BE2C (cell line): ENCODE measurements around the gene COBL.

ENCODE experiments used
- DNase-seq: peaks from one replicate; pipeline ENCODE4 v3.0.0-alpha.2; 2020
- H3K27me3 ChIP-seq: fragments of 250-450 bp; sonication (Bioruptor Pico); 2 replicates; pipeline ENCODE4 v1.5.1; 2020; ENCODE audit warnings: mild to moderate bottlenecking
- H3K36me3 ChIP-seq: fragments of 250-450 bp; sonication (Bioruptor Pico); 2 replicates; pipeline ENCODE4 v1.5.1; 2020; ENCODE audit warnings: mild to moderate bottlenecking
- H3K4me1 ChIP-seq: fragments of 250-450 bp; sonication (Bioruptor Pico); 2 replicates; pipeline ENCODE4 v1.5.1; 2020
- H3K4me3 ChIP-seq: 2 replicates; pipeline ENCODE4 v1.5.1; 2011; ENCODE audit warnings: low read depth, low read length
- H3K9me3 ChIP-seq: fragments of 250-450 bp; sonication (Bioruptor Pico); 2 replicates; pipeline ENCODE4 v1.5.1; 2020
- TF ChIP-seq, protein P1 (sequence below): IDR thresholded peaks from 2 replicates; pipeline ENCODE4 v1.5.1; 2012; ENCODE audit warnings: mild to moderate bottlenecking, low read depth, low read length

Gene COBL

DNA sequence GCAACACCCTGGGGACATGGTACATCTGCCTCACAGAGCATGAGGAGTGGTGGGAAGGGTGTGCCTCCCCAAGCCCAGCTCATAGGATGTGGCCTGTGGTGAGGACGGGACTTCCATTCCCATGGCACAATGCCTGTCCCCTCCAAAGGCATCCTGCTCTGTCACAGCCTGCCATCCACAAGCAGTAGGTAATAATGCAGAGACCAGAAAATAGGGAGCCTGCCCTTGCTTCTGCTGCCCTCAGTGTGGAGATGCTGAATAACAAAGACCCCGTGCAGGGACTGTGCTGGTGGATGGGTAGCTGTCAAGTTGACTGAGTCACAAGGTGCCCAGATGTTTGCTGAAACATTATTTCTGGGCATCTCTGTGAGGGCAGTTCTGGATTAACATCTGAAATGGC, 334.0 kb downstream of the COBL start:
- Histone ChIP-seq H3K27me3 (no peaks in the 10 kb centered on the region), H3K36me3 (no peaks in the 10 kb centered on the region), H3K9me3 (no peaks in the 10 kb centered on the region; the same call in 1 of the 2 replicates), H3K4me3 (no peak overlapping the region), H3K4me1 (no peaks in the 10 kb centered on the region)
- DNase-seq = no peak
- TF ChIP-seq, protein P1, sequence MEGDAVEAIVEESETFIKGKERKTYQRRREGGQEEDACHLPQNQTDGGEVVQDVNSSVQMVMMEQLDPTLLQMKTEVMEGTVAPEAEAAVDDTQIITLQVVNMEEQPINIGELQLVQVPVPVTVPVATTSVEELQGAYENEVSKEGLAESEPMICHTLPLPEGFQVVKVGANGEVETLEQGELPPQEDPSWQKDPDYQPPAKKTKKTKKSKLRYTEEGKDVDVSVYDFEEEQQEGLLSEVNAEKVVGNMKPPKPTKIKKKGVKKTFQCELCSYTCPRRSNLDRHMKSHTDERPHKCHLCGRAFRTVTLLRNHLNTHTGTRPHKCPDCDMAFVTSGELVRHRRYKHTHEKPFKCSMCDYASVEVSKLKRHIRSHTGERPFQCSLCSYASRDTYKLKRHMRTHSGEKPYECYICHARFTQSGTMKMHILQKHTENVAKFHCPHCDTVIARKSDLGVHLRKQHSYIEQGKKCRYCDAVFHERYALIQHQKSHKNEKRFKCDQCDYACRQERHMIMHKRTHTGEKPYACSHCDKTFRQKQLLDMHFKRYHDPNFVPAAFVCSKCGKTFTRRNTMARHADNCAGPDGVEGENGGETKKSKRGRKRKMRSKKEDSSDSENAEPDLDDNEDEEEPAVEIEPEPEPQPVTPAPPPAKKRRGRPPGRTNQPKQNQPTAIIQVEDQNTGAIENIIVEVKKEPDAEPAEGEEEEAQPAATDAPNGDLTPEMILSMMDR = no peak

DNA sequence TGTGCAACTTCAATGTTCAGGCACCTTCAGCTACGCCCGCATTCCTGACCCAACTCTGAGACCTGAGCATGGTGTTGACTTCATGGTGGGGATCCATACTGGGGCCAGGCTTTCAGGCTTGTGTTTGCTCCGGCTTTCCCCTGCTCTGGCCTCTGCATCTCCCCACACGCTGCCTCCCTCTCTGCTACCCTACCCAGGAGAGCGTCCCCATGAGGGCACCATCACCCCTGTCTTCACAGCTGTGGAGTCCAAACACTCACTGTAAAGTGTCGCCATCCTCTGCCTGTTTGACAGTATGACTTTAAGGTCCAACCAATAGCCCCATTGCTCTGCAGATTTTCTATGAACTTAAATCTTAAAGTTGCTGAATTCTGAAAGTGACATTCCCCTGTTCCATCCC, 334.9 kb downstream of the COBL start:
- Histone ChIP-seq H3K27me3 (no peaks in the 10 kb centered on the region), H3K4me1 (no peaks in the 10 kb centered on the region), H3K4me3 (no peak overlapping the region), H3K9me3 (no peaks in the 10 kb centered on the region; the same call in 1 of the 2 replicates), H3K36me3 (no peaks in the 10 kb centered on the region)
- no peak for DNase-seq
- TF ChIP-seq, protein P1 = no peak

DNA sequence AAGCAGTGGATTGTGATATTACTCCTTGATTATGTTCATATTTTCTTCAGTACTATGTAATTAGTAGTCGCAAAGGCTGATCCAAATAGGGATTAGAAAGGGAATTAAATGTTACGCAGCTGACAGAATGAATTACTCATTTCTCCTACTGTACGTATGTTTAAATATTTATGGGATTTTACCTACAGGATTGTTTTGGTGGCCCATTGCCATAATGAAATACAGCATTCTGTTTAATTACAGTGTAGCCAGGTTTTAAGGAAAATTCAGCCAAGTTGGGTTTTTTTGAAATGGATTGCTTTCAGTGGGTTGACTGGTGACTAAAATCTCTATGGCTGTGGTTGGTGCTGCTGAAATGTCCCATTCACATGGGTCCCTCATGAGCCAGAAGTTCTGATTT, 336.2 kb downstream of the COBL start:
- Histone ChIP-seq H3K27me3 (no peaks in the 10 kb centered on the region), H3K4me3 (no peak overlapping the region), H3K4me1 (no peaks in the 10 kb centered on the region), H3K36me3 (no peaks in the 10 kb centered on the region), H3K9me3 (no peaks in the 10 kb centered on the region; the same call in 1 of the 2 replicates)
- DNase-seq = no peak
- TF ChIP-seq, protein P1 = no peak

DNA sequence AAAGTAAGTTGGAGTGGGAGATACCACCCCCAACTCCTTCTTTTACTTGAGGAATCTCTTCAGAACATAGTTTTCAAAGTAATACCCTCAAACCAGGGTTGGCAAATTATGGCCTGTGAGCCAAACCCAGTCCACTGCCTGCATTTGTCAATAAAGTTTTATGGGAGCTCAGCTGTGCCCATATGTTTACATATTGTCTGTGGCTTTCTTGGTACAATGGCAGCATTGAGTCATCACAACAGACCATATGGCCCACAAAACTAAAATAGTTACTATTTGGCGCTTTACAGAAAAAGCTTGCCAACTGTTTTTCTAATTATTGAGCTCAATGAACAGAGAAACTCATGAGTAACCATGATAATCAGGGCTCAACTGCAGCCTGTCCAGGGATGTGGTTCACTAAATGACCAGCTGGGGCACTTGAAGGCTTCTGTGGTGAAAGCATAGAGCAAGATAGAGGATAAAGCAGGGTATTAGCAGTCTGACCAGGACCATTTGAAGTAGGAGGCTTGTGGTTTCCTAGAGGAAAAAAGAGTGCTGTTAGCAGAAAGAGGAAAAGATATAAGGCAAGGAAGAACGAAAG, 337.9 kb downstream of the COBL start:
- no peak for DNase-seq
- H3K9me3 ChIP-seq = no peaks in the 10 kb centered on the region
- TF ChIP-seq, protein P1 = no peak

DNA sequence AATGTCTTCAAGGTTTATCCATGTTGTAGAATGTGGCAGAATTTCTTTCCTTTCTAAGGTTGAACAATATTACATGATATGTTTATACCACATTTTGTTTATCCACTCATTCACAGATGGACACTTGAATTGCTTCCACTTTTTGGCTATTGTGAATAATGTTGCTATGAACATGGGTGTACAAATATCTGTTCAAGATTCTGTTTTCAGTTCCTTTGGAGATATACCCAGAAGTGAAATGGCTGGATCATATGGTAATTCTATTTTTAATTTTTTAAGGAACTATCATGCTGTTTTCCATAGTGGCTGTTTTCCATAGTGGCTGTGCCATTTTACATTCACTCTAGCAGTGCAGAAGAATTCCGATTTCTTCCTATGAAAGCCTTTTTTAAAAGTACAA, 339.2 kb downstream of the COBL start:
- Histone ChIP-seq H3K36me3 (no peaks in the 10 kb centered on the region), H3K27me3 (no peaks in the 10 kb centered on the region), H3K4me1 (no peaks in the 10 kb centered on the region), H3K4me3 (no peak overlapping the region), H3K9me3 (no peaks in the 10 kb centered on the region)
- TF ChIP-seq, protein P1 = no peak
- DNase-seq = no peak

More for the DNA sequence above, 337.9 kb downstream of the COBL start:
- Histone ChIP-seq H3K27me3 (no peaks in the 10 kb centered on the region), H3K36me3 (no peaks in the 10 kb centered on the region), H3K4me3 (no peak overlapping the region), H3K4me1 (no peaks in the 10 kb centered on the region)

DNA sequence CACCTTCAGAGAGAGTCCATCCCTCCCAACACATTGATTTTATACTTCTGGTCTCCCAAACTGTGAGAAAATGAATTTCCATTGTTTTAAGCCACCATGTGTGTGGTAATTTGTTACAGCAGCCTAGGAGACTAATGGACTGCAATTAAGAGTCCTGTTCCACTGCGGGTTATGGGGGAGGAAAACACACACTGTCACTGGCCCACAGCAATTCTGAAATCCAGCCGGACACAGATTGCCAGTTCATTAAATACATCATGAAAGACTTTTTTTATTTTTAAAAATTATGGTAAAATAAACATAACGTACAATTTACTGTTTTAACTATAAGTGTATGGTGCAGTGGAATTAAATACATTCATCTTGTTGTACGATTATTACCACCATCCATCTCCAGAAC, 340.5 kb downstream of the COBL start:
- no peak for DNase-seq
- H3K9me3 ChIP-seq = no peaks in the 10 kb centered on the region
- TF ChIP-seq, protein P1 = no peak
- no peak overlapping the region for H3K4me3 ChIP-seq
- no peaks in the 10 kb centered on the region for H3K27me3 ChIP-seq
- H3K36me3 ChIP-seq = no peaks in the 10 kb centered on the region
- H3K4me1 ChIP-seq = no peaks in the 10 kb centered on the region
